AG04450 (cell line): Measurements from ENCODE around the gene NFASC. TPM values are rescaled to one million over a fixed set of nuclear protein-coding genes. Genes with fewer than 3 reads are reported as not detected.

ENCODE experiments used
- CTCF ChIA-PET: fragments of 300-600, 350-600 bp; formaldehyde crosslinking; extraction: SDS; loops from one replicate; lab custom pipeline; 2022; ENCODE audit warnings: antibody characterized with exemption, inconsistent platforms; lab: Charles Lee
- POLR2A ChIA-PET: fragments of 350-600 bp; formaldehyde crosslinking; extraction: SDS; loops from one replicate; lab custom pipeline; 2021; ENCODE audit warnings: antibody characterized with exemption, inconsistent platforms; lab: Yijun Ruan, JAX
- DNase-seq: peaks from one replicate; pipeline ENCODE4 v3.0.0-alpha.2; 2011; ENCODE audit warnings: low read depth, low spot score
- H3K27ac ChIP-seq: one replicate; pipeline ENCODE4 v1.5.1; 2012; ENCODE audit warnings: low read depth, low read length, control low read depth
- H3K27me3 ChIP-seq: one replicate; pipeline ENCODE4 v1.6.0; 2012; ENCODE audit warnings: low read length; ENCODE audit not compliant: control insufficient read depth, insufficient read depth
- H3K4me3 ChIP-seq: 2 replicates; pipeline ENCODE4 v1.5.1; 2011; ENCODE audit warnings: mild to moderate bottlenecking, low read depth, low read length, control low read depth
- H3K9me3 ChIP-seq: 2 replicates; pipeline ENCODE4 v1.5.1; 2012; ENCODE audit warnings: low read length; ENCODE audit not compliant: control insufficient read depth, insufficient read depth
- CTCF ChIP-seq: IDR thresholded peaks from 2 replicates; pipeline ENCODE4 v1.5.1; 2011; ENCODE audit warnings: low read depth, low read length, control low read depth, inconsistent platforms
- polyA plus RNA-seq: library from polyadenylated mRNA; depleted of rRNA; stranded (reverse); fragments of >200 nt; gene quantifications from 2 replicates; pipeline ENCODE4 v1.2.3, GENCODE V29; 2011

NFASC gene
- polyA plus RNA-seq, 1 experiment, result 1.8 TPM

GRCh38 chr1:204977318-204977717 is 106.7 kb downstream of the NFASC start:
- no peaks in the 10 kb centered on the region for H3K9me3 ChIP-seq
- no peak overlapping the region for H3K27ac ChIP-seq
- H3K27me3 ChIP-seq, result peaks cover 10% of the 10 kb centered on the region
- ChIA-PET CTCF (interaction anchor here (0.6 to 3.3 kb wide), 7 partner anchors 8 to 577 kb away, joined by 3 to 51 read pairs (median 4); no protein-coding TSS in a partner anchor), POLR2A (interaction anchor here (1.0 kb wide), 1 partner anchor 282 kb away, joined by 3 read pairs; no protein-coding TSS in a partner anchor)
- DNase-seq, result no peak
- H3K4me3 ChIP-seq, result no peak overlapping the region
- TF ChIP-seq CTCF, result no peak

- Histone ChIP-seq H3K4me3 (no peak overlapping the region), H3K27ac (no peak overlapping the region), H3K27me3 (peaks cover 12% of the 10 kb centered on the region), H3K9me3 (no peaks in the 10 kb centered on the region)
- ChIA-PET POLR2A (no interaction called here), CTCF (interaction anchor here (0.6 to 2.7 kb wide), 3 partner anchors 83 to 679 kb away, joined by 5 to 19 read pairs (median 5); no protein-coding TSS in a partner anchor)
- no peak for TF ChIP-seq CTCF
- DNase-seq, result no peak
Observed at GRCh38 chr1:204978782-204979181, 108.1 kb downstream of the NFASC start.

GRCh38 chr1:204979306-204979705 is 108.6 kb downstream of the NFASC start:
- ChIA-PET POLR2A (no interaction called here), CTCF (interaction anchor here (2.1 to 2.7 kb wide), 2 partner anchors 82 to 277 kb away, joined by 5 to 19 read pairs; no protein-coding TSS in a partner anchor)
- Histone ChIP-seq H3K27ac (no peak overlapping the region), H3K4me3 (no peak overlapping the region), H3K9me3 (no peaks in the 10 kb centered on the region), H3K27me3 (peaks cover 12% of the 10 kb centered on the region)
- TF ChIP-seq CTCF, result no peak
- DNase-seq, result no peak

GRCh38 chr1:204979891-204980649 is 109.4 kb downstream of the NFASC start:
- no peaks in the 10 kb centered on the region for H3K9me3 ChIP-seq
- ChIA-PET POLR2A (no interaction called here), CTCF (interaction anchor here (1.0 to 2.7 kb wide), 3 partner anchors 9 to 276 kb away, joined by 3 to 19 read pairs (median 5); no protein-coding TSS in a partner anchor)
- peaks cover 12% of the 10 kb centered on the region for H3K27me3 ChIP-seq
- no peak overlapping the region for H3K4me3 ChIP-seq
- TF ChIP-seq CTCF, result no peak
- no peak overlapping the region for H3K27ac ChIP-seq
- DNase-seq, result no peak

- H3K27ac ChIP-seq, result no peak overlapping the region
- H3K9me3 ChIP-seq, result no peaks in the 10 kb centered on the region
- no peak for TF ChIP-seq CTCF
- ChIA-PET CTCF (interaction anchor here (1.0 to 2.7 kb wide), 2 partner anchors 9 to 80 kb away, joined by 3 to 19 read pairs; no protein-coding TSS in a partner anchor), POLR2A (no interaction called here)
- H3K27me3 ChIP-seq, result peaks cover 12% of the 10 kb centered on the region
- DNase-seq, result no peak
- no peak overlapping the region for H3K4me3 ChIP-seq
Observed at GRCh38 chr1:204980840-204981405, 110.3 kb downstream of the NFASC start.
